Fibroblast of lung (primary cell): ENCODE data around the gene SLC5A1. TPM values are rescaled to one million over a fixed set of nuclear protein-coding genes. Genes with fewer than 3 reads are reported as not detected.

ENCODE experiments used
- DNase-seq, 2 donors: peaks; one replicate each; pipeline versions ENCODE4 v3.0.0 to v3.0.0-alpha.2; 2010; ENCODE audit warnings: low read depth in 2 of 2
- H2AFZ ChIP-seq: 2 replicates; pipeline ENCODE4 v1.5.1; 2012; ENCODE audit warnings: low read length, control low read depth, inconsistent platforms
- H3K27ac ChIP-seq: 2 replicates; pipeline ENCODE4 v1.5.1; 2011; ENCODE audit warnings: low read length, control low read depth; ENCODE audit not compliant: insufficient read depth
- H3K27me3 ChIP-seq: 2 replicates; pipeline ENCODE4 v1.5.1; 2011; ENCODE audit warnings: mild to moderate bottlenecking, low read length; ENCODE audit not compliant: control insufficient read depth, insufficient read depth
- H3K36me3 ChIP-seq: 2 replicates; pipeline ENCODE4 v1.5.1; 2011; ENCODE audit warnings: low read length; ENCODE audit not compliant: control insufficient read depth, insufficient read depth
- H3K4me1 ChIP-seq: 2 replicates; pipeline ENCODE4 v1.5.1; 2011; ENCODE audit warnings: low read length; ENCODE audit not compliant: control insufficient read depth, insufficient read depth; ENCODE audit errors: extremely low read depth
- H3K4me2 ChIP-seq: 2 replicates; pipeline ENCODE4 v1.5.1; 2011; ENCODE audit warnings: low read length, control low read depth; ENCODE audit not compliant: insufficient read depth; ENCODE audit errors: extremely low read depth
- H3K4me3 ChIP-seq, 4 experiments: fragments of 200-600 bp in 1 of 4; sonication (generic) in 1 of 4; replicated peaks in 1 of 4; 2 replicates each; pipeline ENCODE4 v1.5.1; 2011 to 2016; ENCODE audit warnings: low read length in 4 of 4, low read depth in 3 of 4, mild to moderate bottlenecking in 3 of 4, control low read depth in 2 of 4, inconsistent platforms in 1 of 4, mixed read lengths in 1 of 4; ENCODE audit not compliant: insufficient read depth in 1 of 4; ENCODE audit errors: control extremely low read depth in 1 of 4
- H3K79me2 ChIP-seq: 2 replicates; pipeline ENCODE4 v1.5.1; 2012; ENCODE audit warnings: mild to moderate bottlenecking, low read length, inconsistent platforms; ENCODE audit not compliant: control insufficient read depth, insufficient read depth
- H3K9ac ChIP-seq: 2 replicates; pipeline ENCODE4 v1.5.1; 2011; ENCODE audit warnings: mild to moderate bottlenecking, low read length, control low read depth; ENCODE audit not compliant: insufficient read depth
- H3K9me3 ChIP-seq: 2 replicates; pipeline ENCODE4 v1.5.1; 2012; ENCODE audit warnings: low read depth, low read length; ENCODE audit not compliant: control insufficient read depth, insufficient read depth
- H4K20me1 ChIP-seq: 2 replicates; pipeline ENCODE4 v1.5.1; 2011; ENCODE audit warnings: low read length; ENCODE audit not compliant: control insufficient read depth, insufficient read depth; ENCODE audit errors: extremely low read depth
- CTCF ChIP-seq, 2 donors: IDR thresholded peaks in 1 of 2; conservative IDR thresholded peaks in 1 of 2; 1 replicate in 1 of 2; 2 replicates in 1 of 2; pipeline ENCODE4 v1.5.1; 2011 to 2012; ENCODE audit warnings: low read length in 2 of 2, control low read depth in 1 of 2, inconsistent platforms in 1 of 2, low read depth in 1 of 2, mild to moderate bottlenecking in 1 of 2
- EZH2 ChIP-seq: IDR thresholded peaks from 2 replicates; pipeline ENCODE4 v1.5.1; 2012; ENCODE audit warnings: low read length, control low read depth, mild to moderate bottlenecking; ENCODE audit errors: missing control alignments
- polyA plus RNA-seq, 2 donors: library from polyadenylated mRNA; depleted of rRNA in 1 of 2; stranded (reverse) in 1 of 2; unstranded in 1 of 2; fragments of >200 nt; gene quantifications; 2 replicates each; pipeline ENCODE4 v1.2.1, GENCODE V29; 2011 to 2012; ENCODE audit warnings: missing spikeins in 1 of 2
- total RNA-seq: library from RNA; depleted of rRNA; stranded (reverse); fragments of >200 nt; gene quantifications from 2 replicates; pipeline ENCODE4 v1.2.1, GENCODE V29; 2014

Gene SLC5A1
- total and polyA plus RNA-seq, 2 donors (not counting 1 experiment from before 2014, with no cell fraction given): not detected

- no peak overlapping the region for H3K4me3 ChIP-seq
- TF ChIP-seq CTCF (conservative IDR thresholded peaks at IDR 0.05 in 1 of 2, IDR thresholded peaks at IDR 0.05 in 1 of 2; ENCODE audit: low read depth in 1 of 2, low read length in 2 of 2): no peak
- TF ChIP-seq EZH2: no peak
- no peak for DNase-seq
- H4K20me1 ChIP-seq: no peaks in the 10 kb centered on the region
- no peaks in the 10 kb centered on the region for H3K9me3 ChIP-seq
- no peaks in the 10 kb centered on the region for H3K4me1 ChIP-seq
- no peak overlapping the region for H3K4me2 ChIP-seq
- H3K79me2 ChIP-seq: no peaks in the 10 kb centered on the region
- no peak overlapping the region for H2AFZ ChIP-seq
- H3K36me3 ChIP-seq: no peaks in the 10 kb centered on the region
- H3K27ac ChIP-seq: no peak overlapping the region
- no peaks in the 10 kb centered on the region for H3K27me3 ChIP-seq
- no peak overlapping the region for H3K9ac ChIP-seq
Observed at GRCh38 chr22:32112380-32112779, 69.3 kb downstream of the SLC5A1 start.

GRCh38 chr22:32119568-32120235 lies 76.6 kb downstream of the SLC5A1 start:
- Histone ChIP-seq H3K27me3 (no peaks in the 10 kb centered on the region), H3K9ac (no peak overlapping the region), H3K9me3 (no peaks in the 10 kb centered on the region), H3K27ac (no peak overlapping the region), H3K4me3 (no peak overlapping the region), H3K79me2 (no peaks in the 10 kb centered on the region), H3K4me1 (no peaks in the 10 kb centered on the region), H3K36me3 (no peaks in the 10 kb centered on the region), H2AFZ (no peak overlapping the region), H4K20me1 (no peaks in the 10 kb centered on the region), H3K4me2 (no peak overlapping the region)
- TF ChIP-seq CTCF (conservative IDR thresholded peaks at IDR 0.05 in 1 of 2, IDR thresholded peaks at IDR 0.05 in 1 of 2; ENCODE audit: low read depth in 1 of 2, low read length in 2 of 2): no peak
- no peak for TF ChIP-seq EZH2
- DNase-seq: no peak

DNA sequence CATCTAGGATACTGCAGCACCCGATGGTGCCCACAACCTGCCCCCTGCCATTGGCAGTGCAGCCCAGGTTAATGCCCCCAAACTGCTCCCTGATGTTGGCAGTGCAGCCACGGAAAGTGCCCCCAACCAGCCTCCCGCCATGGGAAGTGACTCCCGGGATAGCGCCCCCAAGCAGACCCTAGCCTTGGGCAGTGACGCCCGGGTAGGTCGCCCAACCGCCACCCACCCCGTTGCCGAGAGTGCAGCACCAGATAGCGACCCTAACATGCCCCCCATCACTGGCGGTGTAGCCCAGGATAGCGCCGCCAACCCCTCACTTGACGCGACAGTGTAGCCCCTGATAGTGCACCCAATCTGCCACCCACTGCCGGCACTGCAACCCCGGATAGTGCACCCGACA lies 77.5 kb downstream of the SLC5A1 start:
- Histone ChIP-seq H3K27ac (no peak overlapping the region), H3K4me3 (no peak overlapping the region), H3K27me3 (no peaks in the 10 kb centered on the region), H3K4me1 (no peaks in the 10 kb centered on the region), H3K36me3 (no peaks in the 10 kb centered on the region), H3K9ac (no peak overlapping the region), H2AFZ (no peak overlapping the region), H3K4me2 (no peak overlapping the region), H3K79me2 (no peaks in the 10 kb centered on the region), H4K20me1 (no peaks in the 10 kb centered on the region), H3K9me3 (no peaks in the 10 kb centered on the region)
- DNase-seq: no peak
- TF ChIP-seq CTCF (conservative IDR thresholded peaks at IDR 0.05 in 1 of 2, IDR thresholded peaks at IDR 0.05 in 1 of 2; ENCODE audit: low read depth in 1 of 2, low read length in 2 of 2) (no peak), EZH2 (no peak)
